Heart right ventricle (tissue), 16 donors: ENCODE data around the gene RIC8A. TPM values are rescaled to one million over a fixed set of nuclear protein-coding genes. Genes with fewer than 3 reads are reported as not detected.
A peak's percentile ranks its signal among the peaks of the same experiment; 100 is the strongest.

Source experiments
- ATAC-seq, 8 donors: fragments of 200-7000 bp; cut with Tn5 transposase; one replicate each; pipeline ENCODE4 v1.9.1; 2020; ENCODE audit warnings: mild to moderate bottlenecking in 8 of 8, moderate library complexity in 8 of 8, moderate number of reproducible peaks in 1 of 8
- DNase-seq, 2 donors: peaks; one replicate each; pipeline ENCODE4 v3.0.0-alpha.2; 2020
- H3K27ac ChIP-seq, 10 donors: fragments of 200-600 bp; sonication (generic) in 2 of 10; one replicate each; pipeline versions ENCODE4 v1.5.0 to v1.8.0; 2020 to 2022; ENCODE audit warnings: mild to moderate bottlenecking in 3 of 10
- H3K27me3 ChIP-seq, 7 donors: fragments of 200-600 bp; one replicate each; pipeline ENCODE4 v1.8.0; 2021 to 2022; ENCODE audit warnings: mild to moderate bottlenecking in 2 of 7
- H3K36me3 ChIP-seq, 9 donors: fragments of 200-600 bp; sonication (generic) in 1 of 9; one replicate each; pipeline versions ENCODE4 v1.5.0 to v1.8.0; 2020 to 2022; ENCODE audit warnings: mild to moderate bottlenecking in 2 of 9
- H3K4me1 ChIP-seq, 9 donors: fragments of 200-600 bp; sonication (generic) in 1 of 9; one replicate each; pipeline versions ENCODE4 v1.5.0 to v1.8.0; 2020 to 2022; ENCODE audit warnings: mild to moderate bottlenecking in 4 of 9
- H3K4me3 ChIP-seq, 10 donors: fragments of 200-600 bp; sonication (generic) in 2 of 10; one replicate each; pipeline versions ENCODE4 v1.5.0 to v1.8.0; 2020 to 2022; ENCODE audit warnings: mild to moderate bottlenecking in 7 of 10, moderate library complexity in 2 of 10
- H3K9me3 ChIP-seq, 11 donors: fragments of 200-600 bp in 10 of 11; sonication (generic) in 2 of 11; one replicate each; pipeline versions ENCODE4 v1.5.0 to v1.8.0; 2013 to 2022; ENCODE audit warnings: mild to moderate bottlenecking in 2 of 11, control low read depth in 1 of 11, moderate library complexity in 1 of 11
- WGBS, 2 donors: extraction: QIAGEN DNeasy Blood & Tissue Kit; methylation state at CpG; one replicate each; pipeline ENCODE4 v1.1.7; 2013; ENCODE audit warnings: inconsistent platforms in 1 of 2; 5-methylcytosine and 5-hydroxymethylcytosine counted together
- intact Hi-C, 10 donors: fragments of 100-400 bp; cut with DNase I; formaldehyde crosslinking; loops; one replicate each; pipeline versions ENCODE4 v1.11.1 to v1.14.2; 2022
- polyA plus RNA-seq, 2 donors: library from polyadenylated mRNA; stranded (reverse); fragments of 200-250 nt; gene quantifications; one replicate each; pipeline ENCODE4 v1.2.3, GENCODE V29; 2013
- total RNA-seq, 10 donors: library from RNA; stranded (reverse); fragmentation: NEBNext Ultra II Directional in 3 of 10; extraction: Animal tissue kit (Norgen Biotek cat#: 25700) in 3 of 10; gene quantifications; one replicate each; pipeline versions ENCODE4 v1.2.1 to v1.2.4, GENCODE V29; 2021 to 2023
- TF ChIP-seq, protein P1 (sequence below), 9 donors: fragments of 200-600 bp; sonication (generic) in 2 of 9; IDR thresholded peaks; one replicate each; pipeline versions ENCODE4 v1.5.0 to v1.8.0; 2021 to 2022; ENCODE audit warnings: antibody characterized with exemption in 9 of 9, mild to moderate bottlenecking in 5 of 9, moderate library complexity in 1 of 9
- donor health status: Arrhythmogenic right ventricular cardiomyopathy.
- donor health status: ischemic (EF 13 %, LVEDD 7.1; RV severe dilation, severe dysfunction).
- donor health status: healthy with polysubstance abuse.
- donor health status: DM: no; HTN: yes; CAD: no.
- donor health status: DM: no; HTN: no; CAD: no.
- donor health status: ischemic (EF 25% LVEDD 6.9; RV normal size, moderate dysfunction).
- donor health status: ischemic (EF 25% LVEDD 5.7; RV mildly dilated, moderate dysfunction).
- donor health status: healthy.
- donor health status: DM: yes; HTN: yes; CAD: no.
- donor health status: Ischemic cardiomyopathy.
- donor health status: ischemic (EF 35%, LVEDD 5.7; RV mildly dilated, moderate dysfunction).
- donor health status: nonischemic (EF 11% LVEDD 7.7; RV severe dilation, severe dysfunction).
- donor health status: DM: yes; HTN: yes; CAD: no.
- donor health status: PGD.
- donor health status: ischemic (EF 29% LVEDD 5.4; RV normal size, mild dysfunction).
- donor health status: nonischemic (EF 23%, LVEDD 6.1; RV moderate dilation, normal function).

Gene RIC8A
- total and polyA plus RNA-seq, 12 donors: 38.4 to 82.1 (median 59.5) TPM

GRCh38 chr11:200224-201003 lies 7.1 kb upstream of the RIC8A start:
- 92 to 93% methylated on average over 13 of the region's 13 CpGs for WGBS, 2 donors
- Histone ChIP-seq H3K27me3 (no peaks in the 10 kb centered on the region), H3K9me3 (no peaks in the 10 kb centered on the region), H3K27ac (no peak overlapping the region), H3K36me3 (peaks cover 0 to 57% (median 6%) of the 10 kb centered on the region in 9 donors), H3K4me3 (no peak overlapping the region), H3K4me1 (peaks cover 0 to 38% (median 9%) of the 10 kb centered on the region in 9 donors)
- TF ChIP-seq, protein P1, sequence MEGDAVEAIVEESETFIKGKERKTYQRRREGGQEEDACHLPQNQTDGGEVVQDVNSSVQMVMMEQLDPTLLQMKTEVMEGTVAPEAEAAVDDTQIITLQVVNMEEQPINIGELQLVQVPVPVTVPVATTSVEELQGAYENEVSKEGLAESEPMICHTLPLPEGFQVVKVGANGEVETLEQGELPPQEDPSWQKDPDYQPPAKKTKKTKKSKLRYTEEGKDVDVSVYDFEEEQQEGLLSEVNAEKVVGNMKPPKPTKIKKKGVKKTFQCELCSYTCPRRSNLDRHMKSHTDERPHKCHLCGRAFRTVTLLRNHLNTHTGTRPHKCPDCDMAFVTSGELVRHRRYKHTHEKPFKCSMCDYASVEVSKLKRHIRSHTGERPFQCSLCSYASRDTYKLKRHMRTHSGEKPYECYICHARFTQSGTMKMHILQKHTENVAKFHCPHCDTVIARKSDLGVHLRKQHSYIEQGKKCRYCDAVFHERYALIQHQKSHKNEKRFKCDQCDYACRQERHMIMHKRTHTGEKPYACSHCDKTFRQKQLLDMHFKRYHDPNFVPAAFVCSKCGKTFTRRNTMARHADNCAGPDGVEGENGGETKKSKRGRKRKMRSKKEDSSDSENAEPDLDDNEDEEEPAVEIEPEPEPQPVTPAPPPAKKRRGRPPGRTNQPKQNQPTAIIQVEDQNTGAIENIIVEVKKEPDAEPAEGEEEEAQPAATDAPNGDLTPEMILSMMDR (IDR thresholded peaks at IDR 0.05): no peak
- DNase-seq (no peak), ATAC-seq (no peak)
- intact Hi-C loops: loop anchor here in 3 of 10 donors (5.0 to 10.0 kb wide), 3 partner anchors 154 to 304 kb away; partner anchors contain the start of gene RNH1 (in 1 of the 3)

DNA sequence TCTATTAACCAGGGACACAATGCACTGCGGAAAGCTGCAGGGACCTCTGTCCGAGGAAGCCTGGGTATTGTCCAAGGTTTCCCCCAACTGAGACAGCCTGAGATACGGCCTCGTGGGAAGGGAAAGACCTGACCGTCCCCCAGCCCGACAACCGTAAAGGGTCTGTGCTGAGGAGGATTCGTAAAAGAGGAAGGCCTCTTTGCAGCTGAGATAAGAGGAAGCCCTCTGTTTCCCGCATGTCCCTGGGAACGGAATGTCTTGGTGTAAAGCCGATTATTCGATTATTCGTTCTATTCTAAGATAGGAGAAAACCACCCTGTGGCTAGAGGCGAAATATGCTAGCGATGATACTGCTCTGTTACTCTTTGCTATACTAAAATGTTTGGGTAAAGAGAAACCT lies 5.5 kb upstream of the RIC8A start:
- TF ChIP-seq, protein P1 (IDR thresholded peaks at IDR 0.05): no peak
- intact Hi-C loops: loop anchor here in 3 of 10 donors (5.0 to 10.0 kb wide), 3 partner anchors 153 to 303 kb away; partner anchors contain the start of gene RNH1 (in 1 of the 3)
- no peaks in the 10 kb centered on the region for H3K27me3 ChIP-seq
- H3K36me3 ChIP-seq: peaks cover 0 to 62% (median 8%) of the 10 kb centered on the region in 9 donors
- no peak for ATAC-seq
- no peak overlapping the region for H3K4me3 ChIP-seq
- no peak for DNase-seq
- peaks cover 11 to 50% (median 21%) of the 10 kb centered on the region in 9 donors for H3K4me1 ChIP-seq
- peak overlapping the region in 1 of 10 donors; percentile 5 for H3K27ac ChIP-seq
- 60 to 70% methylated on average over 15 of the region's 15 CpGs for WGBS, 2 donors
- H3K9me3 ChIP-seq: no peaks in the 10 kb centered on the region

- Histone ChIP-seq H3K4me3 (no peak overlapping the region), H3K4me1 (peaks cover 11 to 50% (median 21%) of the 10 kb centered on the region in 9 donors), H3K27ac (peak overlapping the region in 1 of 10 donors; percentile 34), H3K36me3 (peaks cover 0 to 62% (median 8%) of the 10 kb centered on the region in 9 donors), H3K27me3 (no peaks in the 10 kb centered on the region), H3K9me3 (no peaks in the 10 kb centered on the region)
- intact Hi-C loops: loop anchor here in 3 of 10 donors (5.0 to 10.0 kb wide), 3 partner anchors 152 to 302 kb away; partner anchors contain the start of gene RNH1 (in 1 of the 3)
- WGBS, 2 donors: 72 to 80% methylated on average over 8 of the region's 8 CpGs
- no peak for DNase-seq
- no peak for ATAC-seq
- TF ChIP-seq, protein P1 (IDR thresholded peaks at IDR 0.05): no peak
Observed at GRCh38 chr11:202490-202889, 5.0 kb upstream of the RIC8A start.

- peaks cover 12 to 50% (median 21%) of the 10 kb centered on the region in 9 donors for H3K4me1 ChIP-seq
- 86 to 88% methylated on average over 7 of the region's 7 CpGs for WGBS, 2 donors
- H3K27ac ChIP-seq: no peak overlapping the region
- intact Hi-C loops: loop anchor here in 3 of 10 donors (5.0 to 10.0 kb wide), 3 partner anchors 152 to 302 kb away; partner anchors contain the start of gene RNH1 (in 1 of the 3)
- ATAC-seq (no peak), DNase-seq (no peak)
- TF ChIP-seq, protein P1 (IDR thresholded peaks at IDR 0.05): no peak
- H3K4me3 ChIP-seq: no peak overlapping the region
- H3K36me3 ChIP-seq: peaks cover 0 to 62% (median 8%) of the 10 kb centered on the region in 9 donors
- H3K27me3 ChIP-seq: no peaks in the 10 kb centered on the region
- no peaks in the 10 kb centered on the region for H3K9me3 ChIP-seq
Observed at GRCh38 chr11:203056-203944, 4.2 kb upstream of the RIC8A start.
